Activated CD4-positive, alpha-beta T cell treated with anti-CD3 and anti-CD28 coated beads, Interleukin-2, Interleukin-4, amounts not matched to agents 100 ng/mL and 50 ng/mL, durations not matched to agents 16 hours and 8 hours (primary cell): ENCODE data around the gene EMC9.

ENCODE experiments used
- DNase-seq: peaks from one replicate; pipeline ENCODE4 v3.0.0-alpha.2; 2020; ENCODE audit warnings: low spot score

The EMC9 gene

DNA sequence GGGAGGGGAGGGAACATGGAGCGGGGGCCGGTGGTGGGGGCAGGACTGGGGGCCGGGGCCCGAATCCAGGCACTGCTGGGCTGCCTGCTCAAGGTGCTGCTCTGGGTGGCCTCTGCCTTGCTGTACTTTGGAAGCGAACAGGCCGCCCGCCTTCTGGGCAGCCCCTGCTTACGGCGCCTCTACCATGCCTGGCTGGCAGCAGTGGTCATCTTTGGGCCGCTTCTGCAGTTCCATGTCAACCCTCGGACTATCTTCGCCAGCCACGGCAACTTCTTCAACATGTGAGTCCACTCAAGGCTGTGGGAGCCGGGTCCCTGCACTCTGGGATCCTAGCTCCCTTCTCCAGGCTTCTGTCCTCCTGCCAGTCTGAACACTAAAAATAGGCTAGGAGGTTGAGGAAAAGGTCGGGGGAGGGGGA lies 9.8 kb downstream of the EMC9 start:
- DNase-seq: no peak

GRCh38 chr14:24130717-24131548 lies 10.5 kb downstream of the EMC9 start:
- DNase-seq: no peak

DNA sequence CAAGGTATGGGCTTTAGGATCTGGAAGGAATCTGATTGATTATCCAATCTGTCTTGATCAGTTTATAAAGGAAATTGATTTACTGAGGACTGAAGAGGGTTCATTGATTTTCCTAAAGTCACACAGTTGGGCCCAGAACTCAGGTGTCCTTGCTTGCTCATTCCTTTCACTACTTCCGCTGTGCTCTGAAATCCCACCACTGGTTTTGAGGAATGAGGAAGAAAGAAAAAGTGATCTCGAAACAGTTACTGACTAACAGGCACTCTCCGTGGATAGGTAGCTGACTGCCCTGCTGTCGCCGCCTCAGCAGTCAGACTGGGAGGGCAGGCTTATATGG lies 11.0 kb downstream of the EMC9 start, which contains the start of gene FITM1:
Gene FITM1, plus strand, starts transcription at position 280 of the 337 bp plus-strand sequence. CDS start 905 bp downstream, outside the sequence.
- DNase-seq: no peak

- DNase-seq: no peak
These were observed 11.9 kb downstream of the EMC9 start for GRCh38 chr14:24129410-24129998.

- no peak for DNase-seq
These were observed 13.7 kb downstream of the EMC9 start for GRCh38 chr14:24127673-24128072.

- DNase-seq: no peak
These were observed 14.5 kb downstream of the EMC9 start for GRCh38 chr14:24126939-24127338.

DNA sequence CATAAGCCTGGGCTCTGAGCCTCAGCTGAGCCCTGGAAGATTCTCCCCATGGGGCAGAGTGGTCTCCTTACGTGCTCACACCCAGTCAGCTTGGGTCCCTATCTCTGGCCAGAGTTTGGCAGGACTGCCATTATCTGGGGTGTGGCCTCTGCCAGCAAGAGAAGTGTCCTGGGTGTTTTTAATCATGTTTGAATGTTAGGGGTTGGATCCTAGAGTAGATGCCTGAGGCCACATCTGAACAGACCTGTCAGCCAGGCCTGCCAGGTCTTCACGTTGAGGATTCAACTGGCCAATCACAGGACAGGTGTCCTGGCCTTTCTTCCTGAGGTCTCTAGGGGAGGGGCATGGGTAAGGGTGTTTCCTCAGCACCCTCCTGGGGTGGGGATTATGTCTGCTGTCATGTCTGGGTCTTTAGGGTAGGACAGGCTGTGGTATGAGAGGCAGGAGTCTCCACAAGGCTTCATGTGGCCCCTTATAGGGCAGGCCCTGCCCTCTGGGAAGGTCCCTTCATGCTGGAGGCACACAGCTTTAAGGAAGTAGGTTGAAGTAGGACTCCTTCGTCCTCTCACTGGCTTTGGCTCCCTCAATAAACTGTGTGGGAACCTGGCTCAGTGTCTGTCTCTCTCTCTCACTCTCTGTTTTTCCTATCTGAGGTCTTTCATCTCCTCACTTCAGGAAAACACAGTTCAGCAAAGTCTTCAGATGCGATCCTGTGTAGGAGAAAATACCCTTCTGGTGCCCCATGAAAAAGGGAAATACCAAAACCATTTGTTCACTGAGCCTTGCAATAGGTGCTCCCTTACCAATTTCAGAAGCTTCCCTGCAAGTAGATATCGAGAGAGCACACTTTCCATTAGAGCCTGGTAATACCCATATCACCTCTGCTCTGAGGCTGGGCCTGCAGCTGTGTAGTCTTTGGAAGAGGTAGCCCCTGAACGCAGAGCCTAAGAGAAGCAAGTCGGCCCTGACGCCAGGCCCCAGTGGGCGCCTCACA lies 17.7 kb downstream of the EMC9 start:
- no peak for DNase-seq

DNA sequence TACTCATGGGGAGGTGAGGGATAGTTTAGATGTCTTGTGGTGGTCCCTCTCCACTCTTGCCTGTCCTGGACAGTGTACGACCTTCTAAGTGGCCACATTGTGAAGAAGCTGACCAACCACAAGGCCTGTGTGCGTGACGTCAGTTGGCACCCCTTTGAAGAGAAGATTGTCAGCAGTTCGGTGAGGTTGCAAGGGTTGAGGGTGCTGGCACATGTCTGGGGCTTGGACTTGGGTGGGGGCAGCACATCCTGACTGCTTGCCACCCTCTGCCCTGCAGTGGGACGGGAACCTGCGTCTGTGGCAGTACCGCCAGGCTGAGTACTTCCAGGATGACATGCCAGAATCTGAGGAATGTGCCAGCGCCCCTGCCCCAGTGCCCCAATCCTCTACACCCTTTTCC lies 18.5 kb downstream of the EMC9 start:
- DNase-seq: no peak

DNA sequence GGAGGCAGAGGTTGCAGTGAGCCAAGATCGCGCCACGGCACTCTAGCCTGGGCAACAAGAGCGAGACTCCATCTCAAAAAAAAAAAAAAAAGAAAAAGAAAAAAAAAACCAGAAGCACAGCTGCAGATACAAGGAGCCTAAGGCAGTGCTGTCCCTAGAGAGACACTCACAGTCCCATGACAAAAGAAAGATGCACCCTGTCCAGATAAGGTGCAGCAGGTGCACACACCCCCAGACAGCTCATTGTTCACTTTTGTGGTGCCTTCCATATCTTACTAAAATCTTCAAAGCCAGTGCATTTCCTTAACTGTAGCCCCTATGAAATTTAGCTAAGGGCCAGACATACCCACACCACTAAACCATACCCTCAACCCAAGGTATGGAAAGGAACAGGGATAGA lies 19.0 kb downstream of the EMC9 start:
- no peak for DNase-seq

DNA sequence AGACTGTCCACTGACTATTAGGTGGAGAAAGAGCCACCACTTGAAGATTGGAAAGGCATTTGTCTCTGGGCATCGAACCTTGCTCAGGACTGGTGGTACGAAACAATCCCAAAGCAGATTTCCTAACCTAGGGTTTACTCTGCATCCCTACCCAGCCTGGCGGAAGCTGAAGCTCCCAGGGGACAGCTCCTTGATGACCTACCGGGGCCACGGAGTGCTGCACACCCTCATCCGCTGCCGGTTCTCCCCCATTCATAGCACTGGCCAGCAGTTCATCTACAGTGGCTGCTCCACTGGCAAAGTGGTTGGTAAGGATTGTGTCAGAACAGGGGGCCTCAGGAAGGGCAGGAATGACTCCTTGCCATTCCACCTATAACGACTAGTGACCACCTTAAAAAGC lies 20.2 kb downstream of the EMC9 start:
- no peak for DNase-seq

GRCh38 chr14:24119691-24120090 lies 21.7 kb downstream of the EMC9 start:
- DNase-seq: no peak

DNA sequence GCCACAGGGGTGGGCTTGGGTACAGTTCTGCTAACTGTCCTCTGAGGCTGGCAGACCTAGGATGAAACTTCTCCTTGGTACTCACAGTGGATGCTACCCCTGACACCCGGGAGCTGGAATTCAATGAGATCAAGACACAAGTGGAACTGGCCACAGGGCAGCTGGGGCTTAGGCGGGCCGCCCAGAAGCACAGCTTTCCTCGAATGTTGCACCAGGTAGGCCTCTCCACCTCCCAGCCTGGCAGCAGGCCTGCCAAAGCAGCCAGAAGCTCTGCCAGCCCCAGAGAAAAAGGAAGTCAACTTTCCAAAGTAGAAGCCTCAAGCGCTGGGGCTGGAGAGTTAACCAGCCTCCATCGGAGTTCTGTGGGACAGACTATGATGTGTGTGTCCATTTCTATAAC lies 24.2 kb downstream of the EMC9 start:
- DNase-seq: no peak

- DNase-seq: no peak
These were observed 25.1 kb downstream of the EMC9 start for GRCh38 chr14:24116128-24116814.

GRCh38 chr14:24115422-24116127 lies 25.8 kb downstream of the EMC9 start:
- no peak for DNase-seq

DNA sequence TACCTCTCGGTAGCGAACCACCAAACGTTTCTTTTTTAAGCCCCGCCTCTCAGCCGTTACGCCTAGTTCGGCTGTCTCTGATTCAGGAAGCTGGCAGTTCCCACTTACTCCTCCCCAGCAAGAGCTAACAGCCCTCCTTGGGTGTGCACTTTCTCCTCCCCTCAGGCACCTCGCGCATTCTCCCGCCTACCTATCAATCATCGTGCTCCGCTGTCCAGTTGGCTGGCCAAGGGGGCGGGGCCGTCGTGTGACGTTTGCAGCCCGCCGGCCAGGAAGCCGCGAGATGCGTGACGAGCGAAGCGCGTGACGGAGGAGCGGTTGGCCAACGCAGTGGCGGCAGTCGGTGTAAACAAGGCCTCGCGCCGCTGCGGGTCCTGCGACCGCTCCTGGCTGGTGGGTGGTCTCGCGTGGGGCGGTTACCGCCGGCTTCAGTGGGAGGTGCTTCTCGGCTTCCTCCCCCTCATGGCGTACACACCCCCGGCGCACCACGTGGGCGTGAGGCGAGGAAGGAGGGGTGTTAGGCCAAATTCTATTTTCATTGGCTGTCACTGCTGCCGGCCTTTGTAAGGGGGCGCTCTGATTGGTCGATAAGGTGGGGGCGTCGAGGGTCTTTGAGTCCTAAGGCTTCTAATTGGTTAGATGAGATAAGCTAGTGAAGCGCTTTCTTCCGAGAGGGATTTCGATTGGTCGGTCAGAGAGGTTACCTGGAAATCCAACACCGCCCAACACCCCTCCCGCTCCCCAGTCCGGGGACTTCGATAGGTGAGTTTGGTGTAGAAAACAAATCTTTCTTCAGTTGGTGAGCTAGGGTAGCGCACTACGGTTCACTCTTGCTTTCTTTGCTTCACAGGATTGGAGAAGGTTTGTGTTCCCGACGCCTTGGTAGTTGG lies 26.6 kb downstream of the EMC9 start, which contains the start of the genes DCAF11 and NRL:
Gene DCAF11, plus strand, starts transcription at position 246 of the 890 bp plus-strand sequence. CDS start 818 bp downstream, outside the sequence.
Gene NRL, minus strand, starts transcription at position 418 of the 890 bp plus-strand sequence. CDS start 32,101 bp downstream, outside the sequence.
- peak; percentile 99 for DNase-seq

DNA sequence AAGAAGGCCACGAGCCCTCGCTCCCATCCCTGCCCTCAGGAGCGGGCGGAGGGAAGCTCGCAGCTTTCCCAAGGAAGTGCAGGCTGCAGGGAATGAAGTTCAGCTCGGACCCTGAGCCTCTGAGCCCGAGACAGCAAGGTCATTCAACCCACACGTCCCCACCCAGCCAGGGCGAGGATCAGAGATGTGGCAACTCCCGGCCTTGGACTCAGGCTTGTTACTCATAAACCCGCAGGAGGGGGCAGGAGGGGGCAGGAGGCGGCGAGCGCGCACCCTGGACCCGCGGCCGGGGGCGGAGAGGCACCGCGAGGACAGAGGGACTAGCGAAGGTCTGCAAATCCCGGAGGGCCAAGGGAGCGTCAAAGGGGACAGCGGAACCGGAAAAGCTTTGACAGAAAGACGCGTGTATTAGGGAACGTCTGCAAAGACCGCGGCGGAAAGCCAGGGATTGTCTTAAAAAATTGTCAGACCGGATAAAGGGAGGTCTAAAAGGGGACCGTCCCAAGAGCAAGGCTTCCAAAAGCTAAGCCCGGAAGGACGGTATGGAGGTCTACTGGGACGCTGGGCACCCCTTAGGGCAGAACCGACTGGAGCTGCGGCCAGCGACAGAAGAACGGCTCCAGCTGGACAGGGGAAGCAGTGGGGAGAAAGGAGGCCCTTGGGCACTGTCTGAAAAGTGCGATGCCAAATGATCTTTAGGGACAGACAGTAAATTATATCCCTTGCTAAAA lies 27.4 kb downstream of the EMC9 start:
- DNase-seq: peak; percentile 81

GRCh38 chr14:24113379-24113800 lies 28.0 kb downstream of the EMC9 start:
- no peak for DNase-seq

GRCh38 chr14:24110523-24110922 lies 30.9 kb downstream of the EMC9 start:
- DNase-seq: no peak

GRCh38 chr14:24110060-24110459 lies 31.3 kb downstream of the EMC9 start:
- DNase-seq: no peak
